Stimulated activated CD4-positive, alpha-beta T cell treated with anti-CD3 and anti-CD28 coated beads, Interleukin-4, amount 100 ng/mL, for 1 hour (primary cell): ENCODE results near the gene SEMA6A.

Experiments
- DNase-seq: peaks from one replicate; pipeline ENCODE4 v3.0.0-alpha.2; 2020

The SEMA6A gene

GRCh38 chr5:116396476-116397099 lies 178.0 kb downstream of the SEMA6A start:
- no peak for DNase-seq

GRCh38 chr5:116395631-116396203 lies 178.9 kb downstream of the SEMA6A start:
- no peak for DNase-seq

GRCh38 chr5:116395226-116395625 lies 179.4 kb downstream of the SEMA6A start:
- DNase-seq: no peak

GRCh38 chr5:116394186-116394867 lies 180.3 kb downstream of the SEMA6A start:
- DNase-seq: no peak
